Adrenal gland (tissue), 5 donors: Measurements from ENCODE around the gene NHLH2.

Experiments
- CTCF ChIP-seq, 6 experiments: fragments of 450-650 bp in 4 of 6; fragments of 200-600 bp in 2 of 6; sonication (generic) in 1 of 6; IDR thresholded peaks; 1 replicate in 5 of 6; 2 replicates in 1 of 6; pipeline versions ENCODE4 v1.5.1 to v1.8.0; 2016 to 2021; ENCODE audit warnings: antibody characterized with exemption in 6 of 6, mild to moderate bottlenecking in 2 of 6, moderate library complexity in 1 of 6
- POLR2A ChIP-seq, 2 donors: fragments of 450-650 bp; IDR thresholded peaks; one replicate each; pipeline ENCODE4 v1.6.1; 2017; ENCODE audit warnings: antibody characterized with exemption in 2 of 2, mild to moderate bottlenecking in 2 of 2, moderate library complexity in 1 of 2
- donor health status: DM: no; HTN: no; CAD: no.

- TF ChIP-seq CTCF (IDR thresholded peaks at IDR 0.05) (no peak), POLR2A (IDR thresholded peaks at IDR 0.05) (no peak)
Observed at GRCh38 chr1:115882913-115883902, 42.3 kb upstream of the NHLH2 start.
